DMS 273 treated with DMSO at 0.1 percent for 48 hours (cell line): Measurements from ENCODE around the gene FOXP1.

ENCODE experiments used
- DNase-seq: peaks from one replicate; lab custom pipeline; 2025; lab: John Stamatoyannopoulos, UW

Gene FOXP1

GRCh38 chr3:71124048-71124447, 459.5 kb downstream of the FOXP1 start:
- DNase-seq, result no peak

GRCh38 chr3:71122641-71123040, 460.9 kb downstream of the FOXP1 start:
- no peak for DNase-seq

GRCh38 chr3:71121429-71122167, 461.9 kb downstream of the FOXP1 start:
- DNase-seq, result no peak

GRCh38 chr3:71120012-71120411, 463.5 kb downstream of the FOXP1 start:
- no peak for DNase-seq

- DNase-seq, result no peak
These were observed 464.4 kb downstream of the FOXP1 start for GRCh38 chr3:71119171-71119570.

- no peak for DNase-seq
These were observed 465.1 kb downstream of the FOXP1 start for GRCh38 chr3:71118436-71118835.

- no peak for DNase-seq
These were observed 465.8 kb downstream of the FOXP1 start for GRCh38 chr3:71117572-71118247.

GRCh38 chr3:71114610-71115009, 468.9 kb downstream of the FOXP1 start:
- no peak for DNase-seq

- DNase-seq, result no peak
These were observed 471.0 kb downstream of the FOXP1 start for GRCh38 chr3:71112576-71112975.

- no peak for DNase-seq
These were observed 471.6 kb downstream of the FOXP1 start for GRCh38 chr3:71111784-71112440.

- DNase-seq, result no peak
These were observed 472.9 kb downstream of the FOXP1 start for GRCh38 chr3:71110385-71111222.

- DNase-seq, result no peak
These were observed 473.6 kb downstream of the FOXP1 start for GRCh38 chr3:71109977-71110285.

GRCh38 chr3:71109241-71109976, 474.1 kb downstream of the FOXP1 start:
- no peak for DNase-seq

- no peak for DNase-seq
These were observed 475.6 kb downstream of the FOXP1 start for GRCh38 chr3:71107926-71108325.

- DNase-seq, result no peak
These were observed 478.6 kb downstream of the FOXP1 start for GRCh38 chr3:71104976-71105375.

GRCh38 chr3:71104556-71104955, 479.0 kb downstream of the FOXP1 start:
- DNase-seq, result no peak

- DNase-seq, result no peak
These were observed 479.4 kb downstream of the FOXP1 start for GRCh38 chr3:71104121-71104541.

GRCh38 chr3:71103430-71103921, 480.1 kb downstream of the FOXP1 start:
- no peak for DNase-seq

GRCh38 chr3:71102111-71102983, 481.2 kb downstream of the FOXP1 start:
- no peak for DNase-seq

GRCh38 chr3:71101626-71102025, 481.9 kb downstream of the FOXP1 start:
- no peak for DNase-seq

GRCh38 chr3:71101014-71101413, 482.5 kb downstream of the FOXP1 start:
- no peak for DNase-seq
